NCI-H82 treated with DMSO at 0.1 percent for 48 hours (cell line): ENCODE measurements around the gene ZNF138.
A peak's percentile ranks its signal among the peaks of the same experiment; 100 is the strongest.
"Not testable (repeated sequence)": the region's sequence is repeated elsewhere in the genome, so short reads cannot be mapped to it uniquely, and the experiment has no call there.

Source experiments
- DNase-seq: peaks from one replicate; lab custom pipeline; 2025; ENCODE audit not compliant: unreplicated experiment; lab: John Stamatoyannopoulos, UW

Gene ZNF138

GRCh38 chr7:64794171-64794844 is at the start of gene ZNF138:
ZNF138 (plus strand) TSS chr7:64794428; CDS start chr7:64794569, 141 bp downstream.
- DNase-seq = peak; percentile 88

GRCh38 chr7:64744680-64745079 is 49.5 kb upstream of the ZNF138 start:
- no peak for DNase-seq

- DNase-seq = no peak
Measured at GRCh38 chr7:64747802-64748201, 46.4 kb upstream of the ZNF138 start.

- DNase-seq = no peak
Measured at GRCh38 chr7:64753032-64753431, 41.2 kb upstream of the ZNF138 start.

GRCh38 chr7:64755865-64756264 is 38.4 kb upstream of the ZNF138 start:
- DNase-seq = no peak

GRCh38 chr7:64758151-64758550 is 36.1 kb upstream of the ZNF138 start:
- DNase-seq = no peak

GRCh38 chr7:64768824-64769223 is 25.4 kb upstream of the ZNF138 start:
- no peak for DNase-seq

GRCh38 chr7:64774204-64774842 is 19.9 kb upstream of the ZNF138 start:
- DNase-seq = no peak

- DNase-seq = no peak
Measured at GRCh38 chr7:64775289-64775688, 18.9 kb upstream of the ZNF138 start.

- DNase-seq = not testable (repeated sequence)
Measured at GRCh38 chr7:64784842-64785241, 9.4 kb upstream of the ZNF138 start.

GRCh38 chr7:64787295-64787694 is 6.9 kb upstream of the ZNF138 start:
- DNase-seq = no peak

GRCh38 chr7:64789241-64789640 is 5.0 kb upstream of the ZNF138 start:
- DNase-seq = not testable (repeated sequence)

- DNase-seq = no peak
Measured at GRCh38 chr7:64793106-64793755, 997 bp upstream of the ZNF138 start.

GRCh38 chr7:64795176-64795575 is 948 bp downstream of the ZNF138 start:
- no peak for DNase-seq

GRCh38 chr7:64799169-64799568 is 4.9 kb downstream of the ZNF138 start:
- not testable (repeated sequence) for DNase-seq

- DNase-seq = no peak
Measured at GRCh38 chr7:64802699-64803098, 8.5 kb downstream of the ZNF138 start.

GRCh38 chr7:64807731-64808365 is 13.6 kb downstream of the ZNF138 start:
- no peak for DNase-seq

GRCh38 chr7:64811767-64812166 is 17.5 kb downstream of the ZNF138 start:
- DNase-seq = no peak

- no peak for DNase-seq
Measured at GRCh38 chr7:64830926-64831325, 36.7 kb downstream of the ZNF138 start.

GRCh38 chr7:64832136-64832535 is 37.9 kb downstream of the ZNF138 start:
- DNase-seq = no peak

- no peak for DNase-seq
Measured at GRCh38 chr7:64834989-64835388, 40.8 kb downstream of the ZNF138 start.

- DNase-seq = not testable (repeated sequence)
Measured at GRCh38 chr7:64835856-64836255, 41.6 kb downstream of the ZNF138 start.
